Retinal pigment epithelial cell (primary cell): ENCODE measurements around the gene GHR.
"Not testable (repeated sequence)": the region's sequence is repeated elsewhere in the genome, so short reads cannot be mapped to it uniquely, and the experiment has no call there.

Experiments
- DNase-seq: peaks from one replicate; pipeline ENCODE4 v3.0.0-alpha.2; 2010; ENCODE audit warnings: low read depth
- H3K4me3 ChIP-seq: 2 replicates; pipeline ENCODE4 v1.5.1; 2011; ENCODE audit warnings: mild to moderate bottlenecking, low read length, control low read depth, moderate library complexity
- CTCF ChIP-seq: conservative IDR thresholded peaks from 2 replicates; pipeline ENCODE4 v1.5.1; 2011; ENCODE audit warnings: low read depth, low read length, control low read depth, inconsistent platforms

Gene GHR

GRCh38 chr5:42675602-42676001 lies 252.4 kb downstream of the GHR start:
- no peak for TF ChIP-seq CTCF
- no peak for DNase-seq
- no peak overlapping the region for H3K4me3 ChIP-seq

DNA sequence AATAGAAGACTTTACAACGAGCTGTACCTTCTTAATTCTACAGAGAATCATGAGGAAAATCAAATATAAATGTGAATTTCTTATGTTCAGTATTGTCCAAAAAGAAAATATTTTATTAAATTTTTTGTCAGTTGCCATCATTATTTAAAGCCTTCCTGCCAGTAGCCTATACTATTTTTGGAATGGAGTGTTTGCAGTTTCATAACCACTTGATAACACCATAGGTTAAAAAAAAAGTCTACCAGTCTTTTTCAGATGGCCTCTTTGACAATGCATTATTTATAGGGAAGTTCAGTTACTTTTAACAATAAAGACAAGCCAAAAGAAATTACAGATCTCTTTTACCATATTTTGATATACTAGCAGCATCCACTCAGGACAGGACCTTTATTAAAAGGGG lies 253.1 kb downstream of the GHR start:
- no peak for TF ChIP-seq CTCF
- DNase-seq, result no peak

DNA sequence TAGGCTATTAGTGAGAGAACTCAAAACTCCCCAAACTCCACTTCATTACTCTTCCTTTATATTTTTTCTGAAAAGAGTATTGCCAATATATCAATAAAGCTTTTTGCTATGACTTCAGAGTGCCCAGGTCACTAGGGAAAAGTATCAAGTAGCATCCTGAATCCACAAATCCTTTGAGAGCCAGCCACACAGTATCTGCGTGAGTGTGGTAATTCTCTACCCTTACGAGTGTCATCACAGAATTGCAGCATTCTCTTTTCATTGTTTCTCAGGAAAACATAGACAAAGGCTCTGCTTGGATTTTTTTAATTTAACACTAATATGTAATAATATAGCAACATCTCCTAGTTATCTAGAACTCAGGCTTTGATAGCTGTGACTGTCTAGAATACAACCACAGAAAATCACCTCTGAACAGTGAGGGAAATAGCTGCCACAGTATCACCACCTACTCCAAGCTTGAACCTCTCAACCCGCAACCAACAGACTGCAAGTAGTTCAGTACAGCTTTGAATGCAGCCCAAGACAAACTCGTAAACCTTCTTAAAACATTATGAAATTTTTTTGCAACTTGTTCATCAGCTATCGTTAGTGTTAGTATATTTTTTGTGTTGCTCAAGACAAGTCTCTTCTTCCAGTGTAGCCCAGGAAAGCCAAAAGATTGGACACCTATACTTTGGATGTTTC lies 254.1 kb downstream of the GHR start:
- no peak for DNase-seq
- no peak overlapping the region for H3K4me3 ChIP-seq

More for the DNA sequence above, 253.1 kb downstream of the GHR start:
- no peak overlapping the region for H3K4me3 ChIP-seq

DNA sequence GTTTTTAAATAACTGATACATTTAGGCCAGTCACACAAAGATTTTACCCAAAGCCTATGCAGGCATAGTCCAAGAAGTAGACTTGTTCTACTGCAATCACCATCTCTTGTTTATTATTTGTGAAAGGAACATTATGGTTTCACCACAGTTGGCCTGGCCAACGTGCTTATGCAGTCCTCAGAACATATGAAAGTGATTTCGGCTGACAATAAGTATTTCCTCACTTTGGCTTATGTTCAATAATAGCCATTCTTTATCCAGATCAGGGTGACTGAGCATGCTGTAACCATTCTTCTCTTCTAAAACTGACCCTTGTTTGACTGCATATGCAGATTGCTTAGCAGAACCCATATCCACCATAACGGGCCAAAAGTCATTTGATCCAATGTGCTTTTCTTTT lies 256.8 kb downstream of the GHR start:
- TF ChIP-seq CTCF, result no peak
- no peak for DNase-seq
- H3K4me3 ChIP-seq, result no peak overlapping the region

More for the DNA sequence above, 254.1 kb downstream of the GHR start:
- TF ChIP-seq CTCF, result no peak

DNA sequence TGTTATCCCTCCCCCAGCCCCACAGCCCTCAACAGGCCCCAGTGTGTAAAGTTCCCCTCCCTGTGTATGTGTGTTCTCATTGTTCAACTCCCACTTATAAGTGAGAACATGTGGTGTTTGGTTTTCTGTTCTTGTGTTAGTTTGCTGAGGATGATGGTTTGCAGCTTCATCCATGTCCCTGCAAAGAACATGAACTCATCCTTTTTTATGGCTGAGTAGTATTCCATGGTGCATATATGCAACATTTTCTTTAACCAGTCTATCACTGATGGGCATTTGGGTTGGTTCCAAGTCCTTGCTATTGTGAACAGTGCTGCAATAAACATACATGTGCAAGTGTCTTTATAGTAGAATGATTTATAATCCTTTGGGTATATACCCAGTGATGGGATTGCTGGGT lies 261.8 kb downstream of the GHR start:
- H3K4me3 ChIP-seq, DNase-seq: not testable (repeated sequence)

GRCh38 chr5:42689391-42689790 lies 266.2 kb downstream of the GHR start:
- no peak overlapping the region for H3K4me3 ChIP-seq
- no peak for TF ChIP-seq CTCF
- no peak for DNase-seq

GRCh38 chr5:42691413-42691937 lies 268.2 kb downstream of the GHR start:
- no peak for TF ChIP-seq CTCF
- no peak for DNase-seq
- no peak overlapping the region for H3K4me3 ChIP-seq
